LNCaP clone FGC (cell line): Measurements from ENCODE around the gene LTBP2.

Experiments used
- DNase-seq: peaks from one replicate; pipeline ENCODE4 v3.0.0-alpha.2; 2011; ENCODE audit warnings: low read depth
- H3K4me3 ChIP-seq: 2 replicates; pipeline ENCODE4 v1.5.1; 2011; ENCODE audit warnings: mild to moderate bottlenecking, low read depth, low read length, control low read depth
- TF ChIP-seq, protein P1 (sequence below): IDR thresholded peaks from 2 replicates; pipeline ENCODE4 v1.5.1; 2012; ENCODE audit warnings: mild to moderate bottlenecking; ENCODE audit not compliant: control insufficient read depth, insufficient read depth; ENCODE audit errors: extremely low read depth

Gene LTBP2

GRCh38 chr14:74509587-74510222 is 102.3 kb downstream of the LTBP2 start:
- TF ChIP-seq, protein P1, sequence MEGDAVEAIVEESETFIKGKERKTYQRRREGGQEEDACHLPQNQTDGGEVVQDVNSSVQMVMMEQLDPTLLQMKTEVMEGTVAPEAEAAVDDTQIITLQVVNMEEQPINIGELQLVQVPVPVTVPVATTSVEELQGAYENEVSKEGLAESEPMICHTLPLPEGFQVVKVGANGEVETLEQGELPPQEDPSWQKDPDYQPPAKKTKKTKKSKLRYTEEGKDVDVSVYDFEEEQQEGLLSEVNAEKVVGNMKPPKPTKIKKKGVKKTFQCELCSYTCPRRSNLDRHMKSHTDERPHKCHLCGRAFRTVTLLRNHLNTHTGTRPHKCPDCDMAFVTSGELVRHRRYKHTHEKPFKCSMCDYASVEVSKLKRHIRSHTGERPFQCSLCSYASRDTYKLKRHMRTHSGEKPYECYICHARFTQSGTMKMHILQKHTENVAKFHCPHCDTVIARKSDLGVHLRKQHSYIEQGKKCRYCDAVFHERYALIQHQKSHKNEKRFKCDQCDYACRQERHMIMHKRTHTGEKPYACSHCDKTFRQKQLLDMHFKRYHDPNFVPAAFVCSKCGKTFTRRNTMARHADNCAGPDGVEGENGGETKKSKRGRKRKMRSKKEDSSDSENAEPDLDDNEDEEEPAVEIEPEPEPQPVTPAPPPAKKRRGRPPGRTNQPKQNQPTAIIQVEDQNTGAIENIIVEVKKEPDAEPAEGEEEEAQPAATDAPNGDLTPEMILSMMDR = no peak
- no peak overlapping the region for H3K4me3 ChIP-seq
- no peak for DNase-seq

DNA sequence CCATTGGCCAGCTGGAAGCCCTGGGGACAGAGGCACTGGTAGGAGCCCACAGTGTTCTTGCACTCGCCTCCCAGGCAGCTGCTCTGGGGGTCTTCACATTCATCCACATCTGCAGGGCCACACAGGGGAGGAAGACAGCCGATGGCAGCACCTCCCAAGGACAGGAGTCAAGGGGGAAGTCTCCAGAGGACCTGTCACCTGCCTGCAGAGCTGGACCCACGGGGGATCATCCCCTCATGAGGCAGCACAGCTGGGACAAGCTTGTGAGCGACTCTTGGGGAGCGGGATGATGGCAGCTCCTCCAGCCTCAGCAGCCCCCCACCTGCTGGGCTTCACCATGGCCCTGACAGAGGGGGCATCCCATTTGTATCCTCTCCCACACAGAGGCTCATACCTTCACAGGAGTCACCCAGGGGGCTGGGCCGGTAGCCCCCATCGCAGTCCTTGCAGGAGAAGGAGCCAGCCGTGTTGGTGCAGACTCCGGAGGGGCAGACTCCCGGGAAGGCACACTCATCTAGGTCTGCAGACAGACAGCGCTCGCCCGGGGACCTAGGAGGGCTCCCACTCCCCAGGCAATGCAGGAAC is 103.1 kb downstream of the LTBP2 start:
- no peak overlapping the region for H3K4me3 ChIP-seq
- TF ChIP-seq, protein P1 = no peak
- DNase-seq = no peak

GRCh38 chr14:74508292-74508731 is 103.7 kb downstream of the LTBP2 start:
- H3K4me3 ChIP-seq = no peak overlapping the region
- no peak for DNase-seq
- TF ChIP-seq, protein P1 = peak; percentile 46

DNA sequence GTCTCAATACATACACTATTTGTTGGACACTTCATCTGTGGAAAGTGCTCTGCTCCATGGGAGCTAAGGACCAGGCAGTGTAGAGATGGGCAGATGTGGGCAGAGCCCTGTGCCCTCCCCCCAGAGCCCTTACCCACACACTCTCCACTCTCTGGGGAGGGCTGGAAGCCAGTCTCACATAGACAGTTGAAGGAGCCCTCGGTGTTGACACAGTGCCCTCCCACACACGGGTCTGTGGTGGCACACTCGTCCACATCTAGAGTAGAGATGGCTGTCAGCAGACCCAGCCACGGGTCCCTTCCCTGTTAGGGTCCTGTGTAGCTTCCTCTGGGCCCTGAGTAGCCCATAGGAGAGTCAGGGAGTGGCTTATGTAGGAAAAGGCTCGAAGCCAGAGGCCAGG is 104.2 kb downstream of the LTBP2 start:
- DNase-seq = no peak
- H3K4me3 ChIP-seq = no peak overlapping the region
- TF ChIP-seq, protein P1 = no peak

DNA sequence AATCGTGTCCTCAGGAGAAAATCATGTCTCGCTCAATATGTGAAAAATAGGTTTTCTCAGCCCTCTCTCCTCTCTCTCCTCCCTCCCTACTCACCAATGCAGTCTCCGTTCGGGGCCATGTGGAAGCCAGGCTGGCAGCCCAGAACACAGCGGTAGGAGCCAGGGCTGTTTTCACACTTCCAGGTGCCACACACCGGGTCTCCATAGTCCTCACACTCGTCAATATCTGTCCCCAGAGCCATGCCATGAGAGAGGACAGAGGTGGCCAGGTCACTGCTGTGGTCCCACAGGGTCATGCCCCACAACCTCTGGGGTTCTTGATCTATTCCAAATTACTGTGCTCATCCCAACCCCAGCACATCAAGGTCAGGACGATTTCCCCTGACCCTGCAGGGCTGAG is 105.0 kb downstream of the LTBP2 start:
- no peak overlapping the region for H3K4me3 ChIP-seq
- TF ChIP-seq, protein P1 = no peak
- DNase-seq = no peak

- DNase-seq = no peak
- H3K4me3 ChIP-seq = no peak overlapping the region
- TF ChIP-seq, protein P1 = no peak
Measured at GRCh38 chr14:74506411-74506851, 105.6 kb downstream of the LTBP2 start.

GRCh38 chr14:74505831-74506230 is 106.2 kb downstream of the LTBP2 start:
- no peak overlapping the region for H3K4me3 ChIP-seq
- TF ChIP-seq, protein P1 = no peak
- no peak for DNase-seq
